GM18519 (cell line): Measurements from ENCODE around the gene CDRT4.

ENCODE experiments used
- ATAC-seq: cut with Tn5 transposase; IDR thresholded peaks from one replicate; pipeline ENCODE4 v1.9.1; 2021; ENCODE audit warnings: mild to moderate bottlenecking, moderate library complexity; ENCODE audit not compliant: unreplicated experiment, low FRiP score

The CDRT4 gene

GRCh38 chr17:15436473-15437302, 30.7 kb downstream of the CDRT4 start:
- no peak for ATAC-seq

- no peak for ATAC-seq
Measured at GRCh38 chr17:15434956-15435355, 32.5 kb downstream of the CDRT4 start.

GRCh38 chr17:15432807-15433611, 34.4 kb downstream of the CDRT4 start:
- ATAC-seq, result no peak

- no peak for ATAC-seq
Measured at GRCh38 chr17:15431766-15432165, 35.7 kb downstream of the CDRT4 start.

GRCh38 chr17:15431196-15431595, 36.2 kb downstream of the CDRT4 start:
- no peak for ATAC-seq

GRCh38 chr17:15424521-15424920, 42.9 kb downstream of the CDRT4 start:
- ATAC-seq, result no peak

- no peak for ATAC-seq
Measured at GRCh38 chr17:15422392-15422965, 44.9 kb downstream of the CDRT4 start.

GRCh38 chr17:15418781-15419180, 48.6 kb downstream of the CDRT4 start:
- no peak for ATAC-seq

- no peak for ATAC-seq
Measured at GRCh38 chr17:15414532-15415306, 52.7 kb downstream of the CDRT4 start.

- ATAC-seq, result no peak
Measured at GRCh38 chr17:15413101-15413771, 54.2 kb downstream of the CDRT4 start.

- no peak for ATAC-seq
Measured at GRCh38 chr17:15412606-15413005, 54.8 kb downstream of the CDRT4 start.

- no peak for ATAC-seq
Measured at GRCh38 chr17:15411384-15412198, 55.8 kb downstream of the CDRT4 start.

- ATAC-seq, result no peak
Measured at GRCh38 chr17:15409721-15410250, 57.6 kb downstream of the CDRT4 start.

GRCh38 chr17:15408803-15409202, 58.6 kb downstream of the CDRT4 start:
- no peak for ATAC-seq

- no peak for ATAC-seq
Measured at GRCh38 chr17:15406081-15406480, 61.3 kb downstream of the CDRT4 start.

- ATAC-seq, result no peak
Measured at GRCh38 chr17:15405058-15405415, 62.4 kb downstream of the CDRT4 start.

- ATAC-seq, result no peak
Measured at GRCh38 chr17:15404106-15405057, 63.0 kb downstream of the CDRT4 start.
